ENCODE measurements around the gene PHLPP1. TPM values are rescaled to one million over a fixed set of nuclear protein-coding genes. Genes with fewer than 3 reads are reported as not detected.

PHLPP1 gene
- total RNA-seq, 1 donor from 2014 or later, result 47.3 TPM

DNA sequence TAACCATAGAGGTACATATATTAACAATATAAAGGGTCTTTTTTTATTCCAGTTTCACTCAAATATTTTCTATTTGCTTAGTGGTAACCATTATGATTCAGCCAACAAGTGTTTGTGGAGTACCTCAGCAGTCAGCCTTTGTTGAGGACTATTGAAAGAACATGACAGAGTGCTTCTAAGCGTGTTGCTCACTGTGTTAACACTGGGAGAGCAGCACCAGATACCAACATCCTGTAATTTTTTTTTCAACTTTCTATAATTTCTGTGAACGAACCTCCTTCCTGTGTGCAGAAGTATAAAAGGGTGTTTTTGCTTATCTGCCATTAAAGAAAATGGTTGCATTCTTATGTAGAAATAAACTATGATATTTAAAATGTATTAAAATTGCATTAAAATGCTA, 239.0 kb downstream of the PHLPP1 start:
- no peak overlapping the region for H3K4me3 Mint-ChIP-seq (ENCODE audit: unreplicated experiment)
- H3K27me3 Mint-ChIP-seq (ENCODE audit: unreplicated experiment), result peaks cover 5% of the 10 kb centered on the region
- TF ChIP-seq, protein P1, sequence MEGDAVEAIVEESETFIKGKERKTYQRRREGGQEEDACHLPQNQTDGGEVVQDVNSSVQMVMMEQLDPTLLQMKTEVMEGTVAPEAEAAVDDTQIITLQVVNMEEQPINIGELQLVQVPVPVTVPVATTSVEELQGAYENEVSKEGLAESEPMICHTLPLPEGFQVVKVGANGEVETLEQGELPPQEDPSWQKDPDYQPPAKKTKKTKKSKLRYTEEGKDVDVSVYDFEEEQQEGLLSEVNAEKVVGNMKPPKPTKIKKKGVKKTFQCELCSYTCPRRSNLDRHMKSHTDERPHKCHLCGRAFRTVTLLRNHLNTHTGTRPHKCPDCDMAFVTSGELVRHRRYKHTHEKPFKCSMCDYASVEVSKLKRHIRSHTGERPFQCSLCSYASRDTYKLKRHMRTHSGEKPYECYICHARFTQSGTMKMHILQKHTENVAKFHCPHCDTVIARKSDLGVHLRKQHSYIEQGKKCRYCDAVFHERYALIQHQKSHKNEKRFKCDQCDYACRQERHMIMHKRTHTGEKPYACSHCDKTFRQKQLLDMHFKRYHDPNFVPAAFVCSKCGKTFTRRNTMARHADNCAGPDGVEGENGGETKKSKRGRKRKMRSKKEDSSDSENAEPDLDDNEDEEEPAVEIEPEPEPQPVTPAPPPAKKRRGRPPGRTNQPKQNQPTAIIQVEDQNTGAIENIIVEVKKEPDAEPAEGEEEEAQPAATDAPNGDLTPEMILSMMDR (IDR thresholded peaks at IDR 0.05; ENCODE audit: unreplicated experiment), result no peak
- H3K27ac Mint-ChIP-seq (ENCODE audit: unreplicated experiment), result no peak overlapping the region
- no peak for DNase-seq (ENCODE audit: low spot score)
- peaks cover 15% of the 10 kb centered on the region for H3K4me1 Mint-ChIP-seq (ENCODE audit: unreplicated experiment)
- peaks cover 21% of the 10 kb centered on the region for H3K36me3 Mint-ChIP-seq (ENCODE audit: low read depth, unreplicated experiment)
- no peaks in the 10 kb centered on the region for H3K9me3 Mint-ChIP-seq (ENCODE audit: unreplicated experiment)

DNA sequence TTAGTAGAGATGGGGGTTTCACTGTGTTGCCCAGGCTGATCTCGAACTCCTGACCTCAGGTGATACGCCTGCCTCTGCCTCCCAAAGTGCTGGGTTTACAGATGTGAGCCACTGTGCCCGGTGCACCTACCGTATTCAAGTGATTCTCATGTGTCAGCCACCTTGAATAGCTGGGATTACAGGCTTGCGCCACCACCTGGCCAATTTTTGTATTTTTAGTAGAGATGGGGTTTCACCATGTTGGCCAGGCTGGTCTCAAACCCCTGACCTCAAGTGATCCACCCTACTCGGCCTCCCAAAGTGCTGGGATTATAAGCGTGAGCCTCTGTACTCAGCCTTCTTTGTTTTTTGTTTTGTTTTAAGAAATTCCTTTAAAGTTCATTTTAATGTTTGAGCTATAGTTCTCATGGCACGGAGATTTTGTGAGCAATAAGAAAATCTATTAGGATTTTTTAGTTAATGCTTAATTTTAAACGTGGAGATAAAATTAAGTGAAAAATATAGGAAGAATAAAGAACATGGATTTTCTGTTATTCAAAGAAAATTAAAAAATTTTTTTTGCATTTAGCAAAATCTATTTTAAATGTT, 242.6 kb downstream of the PHLPP1 start:
- no peak overlapping the region for H3K4me3 Mint-ChIP-seq (ENCODE audit: unreplicated experiment)

DNA sequence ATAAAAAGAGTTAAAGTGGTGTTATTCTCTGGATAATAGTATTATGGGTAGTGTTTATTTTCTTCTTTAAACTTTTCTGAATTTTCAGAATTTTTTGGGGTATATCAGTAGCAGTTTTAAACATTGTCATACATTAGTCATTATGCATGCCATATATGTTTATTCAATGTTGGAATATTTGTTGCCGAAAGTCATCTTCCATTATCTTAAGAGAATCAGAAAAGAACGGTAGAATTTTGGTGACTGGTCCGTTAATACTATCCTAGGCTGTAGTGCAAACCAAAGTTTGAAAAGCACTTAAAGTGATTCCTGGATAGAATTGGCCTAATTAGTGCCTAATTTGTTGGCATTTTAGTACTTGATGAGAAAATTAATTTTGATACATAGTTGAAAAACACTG, 244.1 kb downstream of the PHLPP1 start:
- peaks cover 23% of the 10 kb centered on the region for H3K36me3 Mint-ChIP-seq (ENCODE audit: low read depth, unreplicated experiment)
- TF ChIP-seq, protein P1 (IDR thresholded peaks at IDR 0.05; ENCODE audit: unreplicated experiment), result no peak
- no peaks in the 10 kb centered on the region for H3K9me3 Mint-ChIP-seq (ENCODE audit: unreplicated experiment)
- H3K4me3 Mint-ChIP-seq (ENCODE audit: unreplicated experiment), result no peak overlapping the region
- no peak for DNase-seq (ENCODE audit: low spot score)
- peaks cover 5% of the 10 kb centered on the region for H3K27me3 Mint-ChIP-seq (ENCODE audit: unreplicated experiment)
- no peak overlapping the region for H3K27ac Mint-ChIP-seq (ENCODE audit: unreplicated experiment)
- no peaks in the 10 kb centered on the region for H3K4me1 Mint-ChIP-seq (ENCODE audit: unreplicated experiment)

More for the DNA sequence above, 242.6 kb downstream of the PHLPP1 start:
- TF ChIP-seq, protein P1 (IDR thresholded peaks at IDR 0.05; ENCODE audit: unreplicated experiment), result peak; percentile 79
- peak; percentile 71 for DNase-seq (ENCODE audit: low spot score)
- Mint-ChIP-seq H3K4me1 (ENCODE audit: unreplicated experiment) (peaks cover 10% of the 10 kb centered on the region), H3K36me3 (ENCODE audit: low read depth, unreplicated experiment) (peaks cover 25% of the 10 kb centered on the region), H3K27me3 (ENCODE audit: unreplicated experiment) (peaks cover 5% of the 10 kb centered on the region), H3K27ac (ENCODE audit: unreplicated experiment) (no peak overlapping the region), H3K9me3 (ENCODE audit: unreplicated experiment) (no peaks in the 10 kb centered on the region)

DNA sequence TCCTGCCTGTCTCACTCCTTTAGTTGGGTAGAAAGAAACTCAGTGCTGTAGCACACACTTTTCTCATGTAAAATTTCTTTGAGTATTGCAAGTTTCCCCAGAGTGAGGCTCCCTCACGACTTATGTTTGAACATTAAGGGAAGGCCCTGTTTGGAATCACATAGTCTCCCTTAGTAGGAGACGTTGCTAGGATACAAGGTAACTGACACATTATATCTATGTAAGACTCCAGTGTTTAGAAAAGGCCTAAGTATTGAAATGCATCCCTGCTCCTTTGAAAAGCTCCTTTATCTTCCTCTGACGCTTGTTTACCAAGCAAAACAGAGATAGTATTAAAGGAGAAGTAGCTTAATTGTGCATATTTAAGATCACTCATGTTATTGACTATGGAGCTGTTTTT, 248.2 kb downstream of the PHLPP1 start:
- Mint-ChIP-seq H3K27me3 (ENCODE audit: unreplicated experiment) (peaks cover 2% of the 10 kb centered on the region), H3K36me3 (ENCODE audit: low read depth, unreplicated experiment) (peaks cover 11% of the 10 kb centered on the region), H3K27ac (ENCODE audit: unreplicated experiment) (no peak overlapping the region), H3K9me3 (ENCODE audit: unreplicated experiment) (no peaks in the 10 kb centered on the region), H3K4me1 (ENCODE audit: unreplicated experiment) (no peaks in the 10 kb centered on the region), H3K4me3 (ENCODE audit: unreplicated experiment) (no peak overlapping the region)
- TF ChIP-seq, protein P1 (IDR thresholded peaks at IDR 0.05; ENCODE audit: unreplicated experiment), result no peak
- no peak for DNase-seq (ENCODE audit: low spot score)

DNA sequence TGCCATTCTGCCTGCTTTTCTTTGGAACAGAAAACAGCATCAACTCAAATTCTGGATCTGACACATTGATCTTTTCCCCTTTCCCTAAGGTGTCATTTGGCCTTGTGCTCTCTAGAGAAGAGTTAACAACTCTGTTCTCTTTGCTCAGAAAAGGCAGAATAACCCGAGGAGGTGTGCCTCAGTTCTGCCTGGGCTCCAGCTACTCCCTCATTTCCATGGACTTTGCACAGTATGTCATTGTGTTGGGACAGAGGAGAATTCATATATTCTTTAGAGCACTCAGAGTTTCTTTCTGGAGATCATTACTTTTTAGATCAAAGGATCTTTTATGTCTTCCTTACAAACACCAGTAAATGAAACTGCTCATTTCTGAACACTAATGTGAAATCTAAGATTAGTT, 249.1 kb downstream of the PHLPP1 start:
- Mint-ChIP-seq H3K4me3 (ENCODE audit: unreplicated experiment) (no peak overlapping the region), H3K27ac (ENCODE audit: unreplicated experiment) (no peak overlapping the region), H3K9me3 (ENCODE audit: unreplicated experiment) (no peaks in the 10 kb centered on the region), H3K4me1 (ENCODE audit: unreplicated experiment) (no peaks in the 10 kb centered on the region), H3K27me3 (ENCODE audit: unreplicated experiment) (peaks cover 2% of the 10 kb centered on the region), H3K36me3 (ENCODE audit: low read depth, unreplicated experiment) (peaks cover 5% of the 10 kb centered on the region)
- no peak for DNase-seq (ENCODE audit: low spot score)
- TF ChIP-seq, protein P1 (IDR thresholded peaks at IDR 0.05; ENCODE audit: unreplicated experiment), result no peak

All from endothelial cell (in vitro differentiated cells).